GM10266 (cell line): ENCODE results near the gene RETREG1.

Source experiments
- DNase-seq: peaks from one replicate; pipeline ENCODE4 v3.0.0; 2012; ENCODE audit errors: extremely low spot score
- TF ChIP-seq, protein P1 (sequence below): IDR thresholded peaks from 2 replicates; pipeline ENCODE4 v1.5.1; 2012; ENCODE audit warnings: mild to moderate bottlenecking, low read depth; ENCODE audit not compliant: control insufficient read depth, insufficient read depth; ENCODE audit errors: missing control alignments

The RETREG1 gene

DNA sequence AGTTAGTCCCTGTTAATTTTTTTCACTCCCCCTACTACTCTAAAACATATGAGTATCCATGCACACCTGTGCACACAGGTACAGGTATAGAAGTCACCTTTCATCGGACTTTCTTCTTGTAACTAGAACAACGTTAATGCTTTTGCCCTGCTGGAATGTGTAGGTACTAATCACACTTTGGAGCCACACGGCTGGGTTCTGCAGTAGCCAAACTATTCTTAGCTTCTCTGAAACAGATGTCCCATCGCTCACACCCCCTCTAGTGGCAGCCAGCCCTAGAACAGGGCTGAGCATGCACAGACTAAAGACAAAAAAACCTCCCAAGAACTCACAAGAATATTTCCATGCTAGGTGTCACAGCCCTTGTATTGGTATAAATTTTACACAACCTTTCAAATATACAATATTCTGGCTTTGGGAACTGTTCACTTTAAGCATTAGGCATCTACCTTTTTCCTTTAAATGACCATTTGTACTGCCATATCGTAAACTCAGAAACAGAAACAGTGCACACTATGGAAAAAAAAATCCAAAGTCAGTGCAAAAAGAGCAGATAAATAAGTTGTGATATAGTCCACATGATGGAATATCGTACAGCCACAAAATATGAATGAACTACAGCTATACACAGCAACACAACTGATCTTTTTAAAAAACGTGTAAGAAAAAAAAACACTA, 64.0 kb downstream of the RETREG1 start:
- peak; percentile 40 for DNase-seq
- TF ChIP-seq, protein P1, sequence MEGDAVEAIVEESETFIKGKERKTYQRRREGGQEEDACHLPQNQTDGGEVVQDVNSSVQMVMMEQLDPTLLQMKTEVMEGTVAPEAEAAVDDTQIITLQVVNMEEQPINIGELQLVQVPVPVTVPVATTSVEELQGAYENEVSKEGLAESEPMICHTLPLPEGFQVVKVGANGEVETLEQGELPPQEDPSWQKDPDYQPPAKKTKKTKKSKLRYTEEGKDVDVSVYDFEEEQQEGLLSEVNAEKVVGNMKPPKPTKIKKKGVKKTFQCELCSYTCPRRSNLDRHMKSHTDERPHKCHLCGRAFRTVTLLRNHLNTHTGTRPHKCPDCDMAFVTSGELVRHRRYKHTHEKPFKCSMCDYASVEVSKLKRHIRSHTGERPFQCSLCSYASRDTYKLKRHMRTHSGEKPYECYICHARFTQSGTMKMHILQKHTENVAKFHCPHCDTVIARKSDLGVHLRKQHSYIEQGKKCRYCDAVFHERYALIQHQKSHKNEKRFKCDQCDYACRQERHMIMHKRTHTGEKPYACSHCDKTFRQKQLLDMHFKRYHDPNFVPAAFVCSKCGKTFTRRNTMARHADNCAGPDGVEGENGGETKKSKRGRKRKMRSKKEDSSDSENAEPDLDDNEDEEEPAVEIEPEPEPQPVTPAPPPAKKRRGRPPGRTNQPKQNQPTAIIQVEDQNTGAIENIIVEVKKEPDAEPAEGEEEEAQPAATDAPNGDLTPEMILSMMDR = peak; percentile 69

DNA sequence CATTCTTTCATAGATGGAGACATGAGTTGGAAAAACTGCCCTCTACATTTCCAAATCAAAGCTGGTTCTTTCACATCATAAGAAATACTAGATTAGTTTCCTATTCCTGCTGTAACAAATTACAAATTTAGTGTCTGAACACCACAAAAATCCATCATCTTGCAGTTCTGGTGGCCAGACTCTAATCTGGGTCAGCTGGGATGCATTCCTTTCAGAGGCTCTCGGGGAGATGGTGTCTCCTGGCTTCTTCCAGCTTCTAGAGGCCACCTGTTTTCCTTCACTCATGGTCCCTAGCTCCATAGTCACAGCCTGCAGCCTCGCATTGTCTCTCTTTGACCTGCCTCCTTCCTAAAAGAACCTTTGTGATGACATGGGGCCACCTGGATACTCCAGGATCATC, 65.2 kb downstream of the RETREG1 start:
- TF ChIP-seq, protein P1 = no peak
- DNase-seq = no peak

DNA sequence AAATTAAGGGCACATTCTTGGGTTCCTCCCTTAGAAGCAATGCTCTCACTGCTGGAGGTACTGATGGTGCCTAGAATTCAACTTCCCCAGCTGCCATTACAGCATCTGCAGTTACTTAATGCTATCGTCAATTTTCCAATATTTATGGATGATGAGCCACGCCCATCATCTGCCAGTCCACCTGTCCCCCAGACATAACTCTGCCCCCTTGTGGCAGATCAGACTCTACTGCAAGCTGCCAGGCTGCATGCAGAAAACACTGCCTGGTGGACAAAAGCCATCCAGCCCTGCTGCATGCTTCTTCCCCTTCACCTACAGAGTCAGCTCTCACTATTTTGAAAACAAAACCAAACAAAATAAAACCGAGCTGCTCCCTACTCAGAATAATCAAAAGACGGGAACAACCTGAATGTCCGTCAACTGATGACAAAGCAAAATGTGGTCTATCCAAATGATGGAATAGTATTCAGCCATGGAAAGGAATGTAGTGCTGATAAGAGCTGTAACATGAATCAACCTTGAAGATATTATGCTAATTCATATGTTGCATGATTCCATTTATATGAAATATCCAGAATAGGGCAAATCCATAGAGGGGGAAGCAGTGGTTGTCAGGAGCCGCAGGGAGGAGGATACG, 66.4 kb downstream of the RETREG1 start:
- TF ChIP-seq, protein P1 = peak; percentile 81
- peak; percentile 61 for DNase-seq

GRCh38 chr5:16549491-16550206, 67.1 kb downstream of the RETREG1 start:
- TF ChIP-seq, protein P1 = no peak

DNA sequence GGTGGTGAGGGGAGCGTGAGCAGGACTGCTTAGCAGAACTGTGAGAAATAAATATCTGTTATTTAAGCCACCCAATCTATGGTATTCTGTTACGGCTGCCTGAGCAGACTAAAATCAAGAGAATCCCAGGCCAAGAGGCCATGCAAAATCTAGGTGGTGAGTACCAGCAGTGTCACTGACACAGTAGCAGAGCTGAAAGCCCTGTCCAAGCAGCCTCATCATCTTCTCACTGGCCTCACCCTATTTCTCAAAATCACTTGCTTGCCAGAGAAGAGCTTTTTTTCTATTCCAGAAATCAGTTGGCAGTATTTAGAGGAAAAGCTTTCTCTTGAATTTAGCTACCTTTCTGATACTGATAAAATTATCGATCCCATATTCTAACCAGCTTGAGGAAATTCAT, 68.0 kb downstream of the RETREG1 start:
- DNase-seq = no peak
- TF ChIP-seq, protein P1 = no peak

More at GRCh38 chr5:16549491-16550206, 67.1 kb downstream of the RETREG1 start:
- no peak for DNase-seq

GRCh38 chr5:16548115-16548514, 68.7 kb downstream of the RETREG1 start:
- TF ChIP-seq, protein P1 = no peak
- no peak for DNase-seq

DNA sequence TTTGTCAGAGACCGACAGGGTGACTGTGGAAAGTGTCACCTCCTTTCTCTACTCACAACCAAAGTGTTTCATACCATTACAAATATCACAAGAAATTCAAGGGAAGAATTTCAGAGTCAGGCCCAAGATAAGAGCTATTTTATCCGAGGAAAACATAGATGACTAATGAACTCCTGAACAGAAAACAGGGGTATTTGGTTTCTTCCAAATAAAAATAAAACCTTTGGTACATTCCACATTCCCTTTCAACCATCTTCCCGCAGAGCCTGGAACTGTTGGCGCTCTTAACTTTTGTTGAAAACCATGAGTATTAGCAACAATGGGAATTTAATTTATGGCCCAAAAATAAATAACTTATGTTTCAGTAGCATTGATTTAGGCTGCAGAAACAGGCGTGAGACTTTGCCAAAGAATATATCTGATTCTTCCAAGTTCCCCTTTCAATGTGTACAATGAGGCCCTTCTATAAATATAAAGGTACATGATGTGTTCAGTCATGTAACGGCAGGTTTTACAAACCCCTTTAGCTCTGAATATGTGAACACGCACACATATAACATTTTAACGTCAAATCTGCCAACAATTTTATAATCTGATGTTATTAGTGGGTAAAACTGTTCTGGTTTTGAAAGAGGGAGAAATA, 69.5 kb downstream of the RETREG1 start:
- no peak for DNase-seq
- TF ChIP-seq, protein P1 = no peak
